Measurements from ENCODE around the gene CARD10.

GRCh38 chr22:37514526-37515051 lies 4.6 kb downstream of the CARD10 start:
- TF ChIP-seq CTCF (IDR thresholded peaks at IDR 0.05) = no peak
- no peak for TF ChIP-seq POLR2AphosphoS5 (IDR thresholded peaks at IDR 0.05)
